Panc1 (cell line): Measurements from ENCODE around the gene VDR. TPM values are rescaled to one million over a fixed set of nuclear protein-coding genes. Genes with fewer than 3 reads are reported as not detected.

Source experiments
- ATAC-seq: fragments of 200-7000 bp; cut with Tn5 transposase; 2 replicates; pipeline ENCODE4 v1.9.1; 2020; ENCODE audit warnings: mild to moderate bottlenecking, moderate library complexity
- BruUV-seq: library from RNA; stranded (reverse); fragments of 400-500 nt; replicated peaks from 2 replicates; lab custom pipeline; 2021; lab: Mats Ljungman, UMichigan
- CTCF ChIA-PET: fragments of 300-600 bp; sonication (Branson Sonifier 250); formaldehyde crosslinking; loops from one replicate; lab custom pipeline; 2022; ENCODE audit warnings: antibody characterized with exemption; lab: Charles Lee
- POLR2A ChIA-PET: fragments of 300-600 bp; sonication (Branson Sonifier 250); formaldehyde crosslinking; loops from one replicate; lab custom pipeline; 2022; ENCODE audit warnings: antibody characterized with exemption; lab: Charles Lee
- DNase-seq: peaks from one replicate; pipeline ENCODE4 v3.0.0-alpha.2; 2010; ENCODE audit warnings: low read depth, low spot score
- H3K27ac ChIP-seq: 2 replicates; pipeline ENCODE4 v1.5.1; 2011; ENCODE audit warnings: mild to moderate bottlenecking, low read length, inconsistent platforms
- H3K27me3 ChIP-seq: fragments of 200-500 bp; sonication (Bioruptor generic); 2 replicates; pipeline ENCODE4 v1.6.0; 2014; ENCODE audit warnings: low read length, inconsistent platforms; ENCODE audit not compliant: control insufficient read depth, insufficient read depth
- H3K36me3 ChIP-seq: fragments of 200-500 bp; sonication (Bioruptor generic); 2 replicates; pipeline ENCODE4 v1.5.1; 2014; ENCODE audit warnings: inconsistent platforms, mild to moderate bottlenecking, low read length, moderate library complexity; ENCODE audit not compliant: control insufficient read depth, insufficient read depth
- H3K4me1 ChIP-seq: 2 replicates; pipeline ENCODE4 v1.5.1; 2011; ENCODE audit warnings: inconsistent platforms, mild to moderate bottlenecking, low read length, moderate library complexity; ENCODE audit not compliant: control insufficient read depth, insufficient read depth
- H3K4me3 ChIP-seq, 2 experiments: 2 replicates each; pipeline ENCODE4 v1.5.1; 2011 to 2012; ENCODE audit warnings: low read depth in 2 of 2, low read length in 2 of 2, mild to moderate bottlenecking in 2 of 2, inconsistent platforms in 1 of 2, moderate library complexity in 1 of 2
- H3K9me3 ChIP-seq: fragments of 200-500 bp; sonication (Bioruptor generic); 2 replicates; pipeline ENCODE4 v1.5.1; 2014; ENCODE audit warnings: low read depth, mild to moderate bottlenecking, inconsistent platforms, low read length, moderate library complexity; ENCODE audit not compliant: control insufficient read depth, insufficient read depth
- POLR2AphosphoS5 ChIP-seq: IDR thresholded peaks from 2 replicates; pipeline ENCODE4 v1.6.1; 2012; ENCODE audit warnings: mild to moderate bottlenecking, low read depth, low read length, moderate library complexity
- SIN3A ChIP-seq: IDR thresholded peaks from 2 replicates; pipeline ENCODE4 v1.6.1; 2012; ENCODE audit warnings: low read depth, mild to moderate bottlenecking, low read length, moderate library complexity, borderline replicate concordance; ENCODE audit not compliant: insufficient read depth
- TCF7L2 ChIP-seq: IDR thresholded peaks from 2 replicates; pipeline ENCODE4 v1.6.1; 2011; ENCODE audit warnings: mild to moderate bottlenecking, low read depth, low read length, inconsistent platforms
- in situ Hi-C: cut with HindIII; loops from 2 replicates; pipeline ENCODE4 v1.10.0; 2016; ENCODE audit warnings: low sequenced_read_pairs, low pct_unique_long_range_greater_than_20kb
- intact Hi-C: fragments of 100-400 bp; cut with micrococcal nuclease; formaldehyde crosslinking; loops from one replicate; pipeline ENCODE4 v1.10.0; 2022; ENCODE audit not compliant: unreplicated experiment
- total RNA-seq: library from RNA; stranded (reverse); gene quantifications from one replicate; pipeline ENCODE4 v1.2.1, GENCODE V29; 2021; ENCODE audit not compliant: unreplicated experiment
- TF ChIP-seq, protein P1 (sequence below), 2 experiments: IDR thresholded peaks; 2 replicates each; pipeline ENCODE4 v1.6.1; 2011 to 2012; ENCODE audit warnings: low read depth in 2 of 2, control low read depth in 1 of 2, low read length in 1 of 2, mild to moderate bottlenecking in 1 of 2, moderate library complexity in 1 of 2; ENCODE audit not compliant: insufficient read depth in 1 of 2
- TF ChIP-seq, protein P2 (sequence below): fragments of 450-650 bp; IDR thresholded peaks from 2 replicates; pipeline ENCODE4 v1.5.1; 2017; ENCODE audit warnings: mild to moderate bottlenecking

VDR gene
- total RNA-seq, 1 experiment from 2014 or later, result 3.0 TPM

DNA sequence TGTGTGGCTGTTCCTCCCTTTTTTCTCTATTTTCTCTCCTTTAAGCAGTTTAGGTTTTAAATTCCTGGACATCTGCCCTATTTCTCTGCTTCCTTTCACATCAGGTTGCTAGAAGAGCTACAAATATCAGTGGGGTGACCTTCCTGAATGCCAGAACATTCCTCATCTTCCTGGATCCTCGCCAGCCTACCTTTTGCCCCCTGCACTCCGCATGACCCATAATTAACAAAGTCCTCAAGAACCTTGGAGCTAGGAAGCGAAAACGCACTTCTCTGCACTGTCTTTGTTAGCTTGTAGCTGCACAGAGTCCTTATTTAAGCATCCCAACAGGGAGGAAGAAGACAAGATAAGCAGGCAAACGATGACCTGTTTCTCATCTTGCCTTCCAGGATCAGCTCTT, 30.5 kb downstream of the VDR start:
- Histone ChIP-seq H3K36me3 (no peaks in the 10 kb centered on the region), H3K4me3 (no peak overlapping the region), H3K9me3 (no peaks in the 10 kb centered on the region), H3K4me1 (no peaks in the 10 kb centered on the region), H3K27ac (no peak overlapping the region), H3K27me3 (peaks cover 3% of the 10 kb centered on the region; the same call in 1 of the 2 replicates)
- TF ChIP-seq POLR2AphosphoS5 (no peak), SIN3A (no peak), TCF7L2 (no peak)
- TF ChIP-seq, protein P1, sequence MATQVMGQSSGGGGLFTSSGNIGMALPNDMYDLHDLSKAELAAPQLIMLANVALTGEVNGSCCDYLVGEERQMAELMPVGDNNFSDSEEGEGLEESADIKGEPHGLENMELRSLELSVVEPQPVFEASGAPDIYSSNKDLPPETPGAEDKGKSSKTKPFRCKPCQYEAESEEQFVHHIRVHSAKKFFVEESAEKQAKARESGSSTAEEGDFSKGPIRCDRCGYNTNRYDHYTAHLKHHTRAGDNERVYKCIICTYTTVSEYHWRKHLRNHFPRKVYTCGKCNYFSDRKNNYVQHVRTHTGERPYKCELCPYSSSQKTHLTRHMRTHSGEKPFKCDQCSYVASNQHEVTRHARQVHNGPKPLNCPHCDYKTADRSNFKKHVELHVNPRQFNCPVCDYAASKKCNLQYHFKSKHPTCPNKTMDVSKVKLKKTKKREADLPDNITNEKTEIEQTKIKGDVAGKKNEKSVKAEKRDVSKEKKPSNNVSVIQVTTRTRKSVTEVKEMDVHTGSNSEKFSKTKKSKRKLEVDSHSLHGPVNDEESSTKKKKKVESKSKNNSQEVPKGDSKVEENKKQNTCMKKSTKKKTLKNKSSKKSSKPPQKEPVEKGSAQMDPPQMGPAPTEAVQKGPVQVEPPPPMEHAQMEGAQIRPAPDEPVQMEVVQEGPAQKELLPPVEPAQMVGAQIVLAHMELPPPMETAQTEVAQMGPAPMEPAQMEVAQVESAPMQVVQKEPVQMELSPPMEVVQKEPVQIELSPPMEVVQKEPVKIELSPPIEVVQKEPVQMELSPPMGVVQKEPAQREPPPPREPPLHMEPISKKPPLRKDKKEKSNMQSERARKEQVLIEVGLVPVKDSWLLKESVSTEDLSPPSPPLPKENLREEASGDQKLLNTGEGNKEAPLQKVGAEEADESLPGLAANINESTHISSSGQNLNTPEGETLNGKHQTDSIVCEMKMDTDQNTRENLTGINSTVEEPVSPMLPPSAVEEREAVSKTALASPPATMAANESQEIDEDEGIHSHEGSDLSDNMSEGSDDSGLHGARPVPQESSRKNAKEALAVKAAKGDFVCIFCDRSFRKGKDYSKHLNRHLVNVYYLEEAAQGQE (IDR thresholded peaks at IDR 0.05; ENCODE audit: insufficient read depth in 1 of 2, low read depth in 2 of 2, low read length in 1 of 2), result no peak
- TF ChIP-seq, protein P2, sequence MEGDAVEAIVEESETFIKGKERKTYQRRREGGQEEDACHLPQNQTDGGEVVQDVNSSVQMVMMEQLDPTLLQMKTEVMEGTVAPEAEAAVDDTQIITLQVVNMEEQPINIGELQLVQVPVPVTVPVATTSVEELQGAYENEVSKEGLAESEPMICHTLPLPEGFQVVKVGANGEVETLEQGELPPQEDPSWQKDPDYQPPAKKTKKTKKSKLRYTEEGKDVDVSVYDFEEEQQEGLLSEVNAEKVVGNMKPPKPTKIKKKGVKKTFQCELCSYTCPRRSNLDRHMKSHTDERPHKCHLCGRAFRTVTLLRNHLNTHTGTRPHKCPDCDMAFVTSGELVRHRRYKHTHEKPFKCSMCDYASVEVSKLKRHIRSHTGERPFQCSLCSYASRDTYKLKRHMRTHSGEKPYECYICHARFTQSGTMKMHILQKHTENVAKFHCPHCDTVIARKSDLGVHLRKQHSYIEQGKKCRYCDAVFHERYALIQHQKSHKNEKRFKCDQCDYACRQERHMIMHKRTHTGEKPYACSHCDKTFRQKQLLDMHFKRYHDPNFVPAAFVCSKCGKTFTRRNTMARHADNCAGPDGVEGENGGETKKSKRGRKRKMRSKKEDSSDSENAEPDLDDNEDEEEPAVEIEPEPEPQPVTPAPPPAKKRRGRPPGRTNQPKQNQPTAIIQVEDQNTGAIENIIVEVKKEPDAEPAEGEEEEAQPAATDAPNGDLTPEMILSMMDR, result no peak
- ATAC-seq, result no peak
- no TSS peak for BruUV-seq
- in situ Hi-C loops (no loop called here), intact Hi-C loops (no loop called here)
- DNase-seq, result no peak
- ChIA-PET POLR2A (no interaction called here), CTCF (no interaction called here)

DNA sequence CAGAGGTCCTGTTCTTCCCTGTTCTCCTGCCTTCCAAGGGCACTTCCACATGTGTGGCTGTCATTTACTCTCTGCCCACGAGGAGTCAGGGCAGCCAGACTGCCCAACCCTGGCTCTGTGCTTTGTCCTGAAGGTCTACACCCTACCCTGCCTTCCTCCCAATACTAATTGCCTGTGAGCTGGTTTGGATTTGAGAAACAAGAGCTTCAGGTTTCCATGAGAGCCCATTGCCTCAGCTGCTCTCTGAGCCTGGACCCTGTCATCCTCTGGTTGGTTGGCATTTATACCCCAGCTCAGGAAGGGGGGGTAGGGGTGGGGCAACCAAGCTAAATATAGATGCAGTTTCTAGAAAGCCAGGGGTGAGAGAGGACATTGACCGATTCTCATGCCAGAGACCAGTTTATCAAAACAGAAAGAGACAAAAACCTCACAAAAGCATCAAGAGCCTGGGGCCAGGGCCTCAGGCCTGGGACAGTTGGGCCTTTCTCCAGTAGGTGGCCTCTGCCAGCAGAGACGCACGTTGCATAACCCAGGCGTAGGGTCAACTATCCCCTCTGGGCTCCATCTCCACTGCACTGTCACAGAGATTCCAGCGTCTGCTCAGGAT, 34.5 kb downstream of the VDR start:
- POLR2A ChIA-PET, result interaction anchor here (0.6 kb wide), 1 partner anchor 178 kb away, joined by 5 read pairs; no protein-coding TSS in a partner anchor
- H3K36me3 ChIP-seq, result no peaks in the 10 kb centered on the region
- no peaks in the 10 kb centered on the region for H3K9me3 ChIP-seq
- in situ Hi-C loops (no loop called here), intact Hi-C loops (no loop called here)
- no peak overlapping the region for H3K4me3 ChIP-seq
- DNase-seq (no peak), ATAC-seq (peak; percentile 84)
- TF ChIP-seq, protein P2, result peak; percentile 62; the same call in 1 of the 2 replicates
- TF ChIP-seq TCF7L2, result no peak
- TF ChIP-seq POLR2AphosphoS5, result no peak
- CTCF ChIA-PET, result interaction anchor here (0.6 to 1.2 kb wide), 3 partner anchors 69 to 110 kb away, joined by 4 to 5 read pairs (median 5); no protein-coding TSS in a partner anchor
- no peak overlapping the region for H3K27ac ChIP-seq
- peaks cover 3% of the 10 kb centered on the region; the same call in 1 of the 2 replicates for H3K27me3 ChIP-seq
- no peaks in the 10 kb centered on the region for H3K4me1 ChIP-seq
- BruUV-seq, result no TSS peak
